ENCODE data around the gene TMEM38A. TPM values are rescaled to one million over a fixed set of nuclear protein-coding genes. Genes with fewer than 3 reads are reported as not detected.

Gene TMEM38A
- total RNA-seq, 1 experiment from 2014 or later, result 20.1 TPM

- DNase-seq, result no peak
- peak overlapping the region; percentile 85 for H3K4me3 Mint-ChIP-seq (ENCODE audit: low read depth, unreplicated experiment)
- CTCF ChIA-PET, result no interaction called here
- TF ChIP-seq, protein P1, sequence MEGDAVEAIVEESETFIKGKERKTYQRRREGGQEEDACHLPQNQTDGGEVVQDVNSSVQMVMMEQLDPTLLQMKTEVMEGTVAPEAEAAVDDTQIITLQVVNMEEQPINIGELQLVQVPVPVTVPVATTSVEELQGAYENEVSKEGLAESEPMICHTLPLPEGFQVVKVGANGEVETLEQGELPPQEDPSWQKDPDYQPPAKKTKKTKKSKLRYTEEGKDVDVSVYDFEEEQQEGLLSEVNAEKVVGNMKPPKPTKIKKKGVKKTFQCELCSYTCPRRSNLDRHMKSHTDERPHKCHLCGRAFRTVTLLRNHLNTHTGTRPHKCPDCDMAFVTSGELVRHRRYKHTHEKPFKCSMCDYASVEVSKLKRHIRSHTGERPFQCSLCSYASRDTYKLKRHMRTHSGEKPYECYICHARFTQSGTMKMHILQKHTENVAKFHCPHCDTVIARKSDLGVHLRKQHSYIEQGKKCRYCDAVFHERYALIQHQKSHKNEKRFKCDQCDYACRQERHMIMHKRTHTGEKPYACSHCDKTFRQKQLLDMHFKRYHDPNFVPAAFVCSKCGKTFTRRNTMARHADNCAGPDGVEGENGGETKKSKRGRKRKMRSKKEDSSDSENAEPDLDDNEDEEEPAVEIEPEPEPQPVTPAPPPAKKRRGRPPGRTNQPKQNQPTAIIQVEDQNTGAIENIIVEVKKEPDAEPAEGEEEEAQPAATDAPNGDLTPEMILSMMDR (IDR thresholded peaks at IDR 0.05; ENCODE audit: unreplicated experiment), result no peak
- H3K27ac Mint-ChIP-seq (ENCODE audit: unreplicated experiment), result no peak overlapping the region
- intact Hi-C loops (cut with micrococcal nuclease; ENCODE audit: unreplicated experiment), result no loop called here
- no peaks in the 10 kb centered on the region for H3K27me3 Mint-ChIP-seq (ENCODE audit: unreplicated experiment)
- peaks cover 9% of the 10 kb centered on the region for H3K4me1 Mint-ChIP-seq (ENCODE audit: low read depth, unreplicated experiment)
- H3K9me3 Mint-ChIP-seq (ENCODE audit: low read depth, unreplicated experiment), result no peaks in the 10 kb centered on the region
- BruUV-seq (replicated peaks), result no TSS peak
- H3K36me3 Mint-ChIP-seq (ENCODE audit: insufficient read depth, unreplicated experiment), result peaks cover 35% of the 10 kb centered on the region
Measured at GRCh38 chr19:16627928-16628182, 33.1 kb upstream of the TMEM38A start.

- Mint-ChIP-seq H3K4me3 (ENCODE audit: low read depth, unreplicated experiment) (peak within 1 kb of the TSS; percentile 85), H3K36me3 (ENCODE audit: insufficient read depth, unreplicated experiment) (peaks cover 35% of the 10 kb centered on the region), H3K9me3 (ENCODE audit: low read depth, unreplicated experiment) (no peaks in the 10 kb centered on the region), H3K4me1 (ENCODE audit: low read depth, unreplicated experiment) (peaks cover 9% of the 10 kb centered on the region), H3K27me3 (ENCODE audit: unreplicated experiment) (no peaks in the 10 kb centered on the region), H3K27ac (ENCODE audit: unreplicated experiment) (peak within 1 kb of the TSS; percentile 67)
- intact Hi-C loops (cut with micrococcal nuclease; ENCODE audit: unreplicated experiment), result no loop called here
- BruUV-seq (replicated peaks), result no TSS peak
- TF ChIP-seq, protein P1 (IDR thresholded peaks at IDR 0.05; ENCODE audit: unreplicated experiment), result no peak
- peak; percentile 91 for DNase-seq
- CTCF ChIA-PET, result no interaction called here
Measured at GRCh38 chr19:16628183-16628983, 32.6 kb upstream of the TMEM38A start, which contains the start of gene MED26. Gene MED26, minus strand, starts transcription at chr19:16628204. Its CDS starts 261 bp downstream, at chr19:16627943.

DNA sequence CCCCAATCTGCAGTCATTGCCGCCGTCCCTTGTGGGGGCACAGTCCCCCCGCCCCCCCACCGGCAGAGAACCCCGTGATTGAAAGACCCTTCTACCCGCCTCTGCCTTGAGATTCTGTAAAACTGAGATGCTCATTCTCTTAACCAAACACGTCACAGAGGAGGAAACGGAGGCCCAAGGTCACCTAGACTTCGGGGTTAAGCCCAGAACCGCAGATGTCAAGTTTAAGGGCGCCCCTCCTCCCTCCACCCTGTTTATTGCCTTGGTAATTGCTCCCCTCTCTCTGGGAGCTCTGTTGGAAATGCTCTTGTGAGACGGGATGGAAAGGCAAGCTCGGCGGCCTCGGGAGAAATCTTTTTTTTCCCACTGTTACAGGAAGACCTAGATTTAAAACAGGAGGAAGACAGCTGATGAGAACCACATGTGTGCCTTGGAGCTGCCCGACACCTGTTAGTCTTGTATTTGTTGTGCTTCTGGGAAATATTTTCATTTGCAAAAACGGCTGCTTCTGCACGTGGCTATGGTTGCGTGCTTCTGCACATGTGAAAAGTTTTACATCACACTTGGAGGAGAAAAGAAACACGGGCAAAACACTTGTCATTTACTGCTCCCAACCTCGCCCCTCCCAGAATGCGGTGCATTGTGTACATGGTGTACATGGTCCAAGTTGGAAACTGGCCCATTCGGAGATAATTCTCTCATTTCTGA lies 31.8 kb upstream of the TMEM38A start:
- BruUV-seq (replicated peaks), result TSS peak; percentile 87
- CTCF ChIA-PET, result no interaction called here
- peaks cover 9% of the 10 kb centered on the region for H3K4me1 Mint-ChIP-seq (ENCODE audit: low read depth, unreplicated experiment)
- H3K27ac Mint-ChIP-seq (ENCODE audit: unreplicated experiment), result peak overlapping the region; percentile 63
- intact Hi-C loops (cut with micrococcal nuclease; ENCODE audit: unreplicated experiment), result no loop called here
- no peak for DNase-seq
- H3K4me3 Mint-ChIP-seq (ENCODE audit: low read depth, unreplicated experiment), result peak overlapping the region; percentile 85
- H3K27me3 Mint-ChIP-seq (ENCODE audit: unreplicated experiment), result no peaks in the 10 kb centered on the region
- H3K36me3 Mint-ChIP-seq (ENCODE audit: insufficient read depth, unreplicated experiment), result peaks cover 35% of the 10 kb centered on the region
- TF ChIP-seq, protein P1 (IDR thresholded peaks at IDR 0.05; ENCODE audit: unreplicated experiment), result no peak
- H3K9me3 Mint-ChIP-seq (ENCODE audit: low read depth, unreplicated experiment), result no peaks in the 10 kb centered on the region

- Mint-ChIP-seq H3K4me3 (ENCODE audit: low read depth, unreplicated experiment) (no peak overlapping the region), H3K9me3 (ENCODE audit: low read depth, unreplicated experiment) (no peaks in the 10 kb centered on the region), H3K27me3 (ENCODE audit: unreplicated experiment) (no peaks in the 10 kb centered on the region), H3K36me3 (ENCODE audit: insufficient read depth, unreplicated experiment) (peaks cover 39% of the 10 kb centered on the region), H3K27ac (ENCODE audit: unreplicated experiment) (no peak overlapping the region), H3K4me1 (ENCODE audit: low read depth, unreplicated experiment) (no peaks in the 10 kb centered on the region)
- TF ChIP-seq, protein P1 (IDR thresholded peaks at IDR 0.05; ENCODE audit: unreplicated experiment), result no peak
- DNase-seq, result no peak
- BruUV-seq (replicated peaks), result no TSS peak
- CTCF ChIA-PET, result no interaction called here
- intact Hi-C loops (cut with micrococcal nuclease; ENCODE audit: unreplicated experiment), result no loop called here
Measured at GRCh38 chr19:16631465-16631864, 29.5 kb upstream of the TMEM38A start.
